Endometrium (tissue), 2 donors: ENCODE results near the gene KCNH6.

ENCODE experiments used
- FAIRE-seq: peaks from 2 replicates; lab custom pipeline; 2012; peaks lifted over from hg19 to GRCh38; lab: Jason Lieb, UNC
- donor health status: control.
- donor health status: control.

KCNH6 gene

GRCh38 chr17:63523253-63523855 is at the start of gene KCNH6:
TSS of gene KCNH6 (plus strand) at chr17:63523358. CDS start at chr17:63523414, 56 bp downstream.
- FAIRE-seq: no peak

GRCh38 chr17:63474174-63474573 is 49.0 kb upstream of the KCNH6 start:
- FAIRE-seq: no peak

- FAIRE-seq: no peak
Observed at GRCh38 chr17:63474586-63475460, 48.3 kb upstream of the KCNH6 start.

GRCh38 chr17:63475491-63476412 is 47.4 kb upstream of the KCNH6 start:
- no peak for FAIRE-seq

- no peak for FAIRE-seq
Observed at GRCh38 chr17:63476459-63476853, 46.7 kb upstream of the KCNH6 start.

GRCh38 chr17:63476854-63477479 is 46.2 kb upstream of the KCNH6 start, which contains the start of gene ACE:
TSS of gene ACE (plus strand) at chr17:63477061. CDS start at chr17:63477095, 34 bp downstream.
- FAIRE-seq: no peak

GRCh38 chr17:63477480-63478440 is 45.4 kb upstream of the KCNH6 start:
- no peak for FAIRE-seq

- FAIRE-seq: no peak
Observed at GRCh38 chr17:63478814-63479494, 44.2 kb upstream of the KCNH6 start.

- FAIRE-seq: no peak
Observed at GRCh38 chr17:63479495-63480184, 43.5 kb upstream of the KCNH6 start.

- FAIRE-seq: no peak
Observed at GRCh38 chr17:63480192-63480784, 42.9 kb upstream of the KCNH6 start.

- no peak for FAIRE-seq
Observed at GRCh38 chr17:63480826-63481487, 42.2 kb upstream of the KCNH6 start.

- no peak for FAIRE-seq
Observed at GRCh38 chr17:63481488-63481870, 41.7 kb upstream of the KCNH6 start.

GRCh38 chr17:63482509-63482908 is 40.6 kb upstream of the KCNH6 start:
- FAIRE-seq: no peak

GRCh38 chr17:63483038-63483437 is 40.1 kb upstream of the KCNH6 start:
- no peak for FAIRE-seq

GRCh38 chr17:63483655-63484575 is 39.2 kb upstream of the KCNH6 start:
- FAIRE-seq: no peak

- no peak for FAIRE-seq
Observed at GRCh38 chr17:63486317-63487013, 36.7 kb upstream of the KCNH6 start.

- no peak for FAIRE-seq
Observed at GRCh38 chr17:63487014-63487339, 36.2 kb upstream of the KCNH6 start.
